Stomach smooth muscle (tissue), 2 donors: ENCODE data around the gene DMRTB1.

ENCODE experiments used
- H3K27ac ChIP-seq: one replicate; pipeline ENCODE4 v1.7.0; 2013; ENCODE audit warnings: mild to moderate bottlenecking, low read length, inconsistent platforms
- H3K27me3 ChIP-seq, 2 donors: one replicate each; pipeline ENCODE4 v1.7.0; 2013; ENCODE audit warnings: low read length in 2 of 2; ENCODE audit not compliant: insufficient read depth in 2 of 2, control insufficient read depth in 1 of 2
- H3K36me3 ChIP-seq, 2 donors: one replicate each; pipeline ENCODE4 v1.7.0; 2013; ENCODE audit warnings: low read length in 2 of 2; ENCODE audit not compliant: control insufficient read depth in 2 of 2, insufficient read depth in 2 of 2
- H3K4me1 ChIP-seq: one replicate; pipeline ENCODE4 v1.7.0; 2013; ENCODE audit warnings: low read length; ENCODE audit not compliant: control insufficient read depth, insufficient read depth
- H3K4me3 ChIP-seq, 2 donors: one replicate each; pipeline ENCODE4 v1.7.0; 2013; ENCODE audit warnings: low read length in 2 of 2
- H3K9ac ChIP-seq, 2 donors: one replicate each; pipeline ENCODE4 v1.7.0; 2013; ENCODE audit warnings: low read length in 2 of 2, mild to moderate bottlenecking in 1 of 2
- H3K9me3 ChIP-seq, 2 donors: one replicate each; pipeline ENCODE4 v1.7.0; 2013; ENCODE audit warnings: low read length in 2 of 2; ENCODE audit not compliant: control insufficient read depth in 2 of 2
- donor health status: healthy.
- donor health status: Pancreatic carcinoma.

DMRTB1 gene

GRCh38 chr1:53435151-53435550 is 24.0 kb upstream of the DMRTB1 start:
- Histone ChIP-seq H3K27ac (no peak overlapping the region), H3K27me3 (peaks cover 3 to 4% of the 10 kb centered on the region in 2 donors), H3K9ac (no peak overlapping the region), H3K4me1 (no peaks in the 10 kb centered on the region), H3K4me3 (no peak overlapping the region), H3K36me3 (no peaks in the 10 kb centered on the region), H3K9me3 (no peaks in the 10 kb centered on the region)

- Histone ChIP-seq H3K9me3 (no peaks in the 10 kb centered on the region), H3K4me1 (no peaks in the 10 kb centered on the region), H3K9ac (no peak overlapping the region), H3K27ac (no peak overlapping the region), H3K36me3 (no peaks in the 10 kb centered on the region), H3K27me3 (peaks cover 2 to 3% of the 10 kb centered on the region in 2 donors), H3K4me3 (no peak overlapping the region)
Measured at GRCh38 chr1:53438427-53439336, 20.5 kb upstream of the DMRTB1 start.

DNA sequence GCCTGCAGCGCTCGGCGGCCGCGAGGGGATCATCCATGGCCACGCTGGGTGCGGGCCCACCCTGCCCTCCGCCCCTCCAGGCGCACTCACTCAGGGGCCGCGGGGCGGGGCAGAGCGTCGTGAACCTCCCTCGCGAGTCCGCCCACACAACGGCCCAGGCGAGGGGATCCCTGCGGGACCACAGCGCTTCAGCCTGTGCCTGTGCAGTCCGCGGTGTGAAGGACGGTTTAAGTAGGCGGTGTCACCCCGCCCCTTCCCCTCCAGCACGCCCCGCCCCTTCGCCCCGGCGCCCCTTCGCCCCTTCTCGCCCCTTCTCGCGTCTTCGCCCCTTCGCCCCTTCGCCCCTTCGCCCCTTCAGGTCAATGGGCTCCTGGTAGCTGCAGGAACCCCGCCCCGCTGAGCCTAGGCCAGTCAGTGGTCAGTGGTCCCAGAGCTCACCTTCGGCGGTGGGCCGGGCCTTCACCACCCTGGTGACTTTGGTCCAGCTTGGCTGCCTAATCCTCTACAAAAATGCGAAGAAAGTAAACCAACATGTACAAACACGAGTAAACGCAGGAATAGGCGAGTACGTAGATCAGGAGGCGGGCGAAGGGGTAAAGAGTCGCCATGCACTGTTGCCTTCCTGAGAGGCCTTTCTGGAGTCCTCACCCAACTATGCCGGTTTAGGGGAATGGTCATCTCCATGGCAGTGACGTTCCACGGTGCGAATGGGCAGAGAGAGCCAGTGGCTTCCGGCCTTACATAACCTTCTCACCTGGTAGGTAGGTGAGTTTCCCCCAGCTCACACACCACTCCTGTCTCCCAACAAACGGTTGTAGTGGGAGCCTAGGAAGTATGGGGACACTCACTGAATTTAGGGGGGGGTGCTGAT is 19.6 kb upstream of the DMRTB1 start:
- Histone ChIP-seq H3K27me3 (peaks cover 0 to 2% of the 10 kb centered on the region in 2 donors), H3K36me3 (no peaks in the 10 kb centered on the region), H3K9ac (no peak overlapping the region), H3K27ac (no peak overlapping the region), H3K4me3 (no peak overlapping the region), H3K9me3 (no peaks in the 10 kb centered on the region), H3K4me1 (no peaks in the 10 kb centered on the region)

DNA sequence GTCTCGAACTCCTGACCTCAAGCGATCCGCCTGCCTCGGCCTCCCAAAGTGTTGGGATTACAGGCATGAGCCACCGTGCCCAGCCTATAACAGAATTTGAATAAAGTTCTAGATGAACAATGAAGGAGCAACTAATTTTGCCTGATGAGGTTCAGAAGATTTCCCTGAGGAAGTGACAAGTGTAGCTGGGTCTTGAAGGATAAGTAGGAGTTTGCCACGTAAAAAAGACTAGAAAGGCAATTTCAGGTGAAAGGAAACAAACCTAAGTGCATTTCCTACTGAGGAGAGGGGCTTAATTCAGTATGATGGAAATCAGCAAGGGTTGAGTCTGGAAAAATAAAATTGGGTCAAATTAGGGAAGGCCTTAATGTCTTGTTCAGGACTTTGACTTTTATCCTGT is 18.6 kb upstream of the DMRTB1 start:
- no peaks in the 10 kb centered on the region for H3K36me3 ChIP-seq

GRCh38 chr1:53442299-53442698 is 16.9 kb upstream of the DMRTB1 start:
- Histone ChIP-seq H3K36me3 (no peaks in the 10 kb centered on the region), H3K27ac (no peak overlapping the region), H3K4me1 (no peaks in the 10 kb centered on the region), H3K9me3 (no peaks in the 10 kb centered on the region), H3K27me3 (no peaks in the 10 kb centered on the region), H3K4me3 (no peak overlapping the region), H3K9ac (no peak overlapping the region)

More for the DNA sequence above, 18.6 kb upstream of the DMRTB1 start:
- H3K27me3 ChIP-seq: peaks cover 0 to 2% of the 10 kb centered on the region in 2 donors
- H3K9me3 ChIP-seq: no peaks in the 10 kb centered on the region
- H3K9ac ChIP-seq: no peak overlapping the region
- no peak overlapping the region for H3K27ac ChIP-seq
- H3K4me1 ChIP-seq: no peaks in the 10 kb centered on the region
- H3K4me3 ChIP-seq: no peak overlapping the region

GRCh38 chr1:53446051-53446450 is 13.1 kb upstream of the DMRTB1 start:
- Histone ChIP-seq H3K27me3 (peaks cover 0 to 3% of the 10 kb centered on the region in 2 donors), H3K4me3 (no peak overlapping the region), H3K36me3 (no peaks in the 10 kb centered on the region), H3K9me3 (no peaks in the 10 kb centered on the region), H3K9ac (no peak overlapping the region), H3K4me1 (no peaks in the 10 kb centered on the region), H3K27ac (no peak overlapping the region)

DNA sequence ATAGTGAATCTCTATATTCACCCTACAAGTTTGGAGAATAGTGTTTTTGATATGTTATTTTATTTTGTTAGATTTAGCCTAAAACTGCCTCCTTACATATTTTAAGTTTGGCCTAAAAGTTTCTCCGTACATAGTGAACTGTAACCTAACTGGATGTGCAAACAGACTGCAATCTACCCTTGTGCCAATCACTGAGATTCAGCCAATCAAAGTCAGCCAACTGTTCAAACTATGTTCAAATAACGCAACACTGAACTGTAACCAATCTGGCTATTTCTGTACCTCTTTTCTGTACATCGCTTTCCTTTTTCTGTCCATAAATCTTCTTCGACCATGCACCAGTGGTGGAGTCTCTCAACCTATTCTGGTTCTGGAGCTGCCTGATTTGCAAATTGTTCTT is 11.8 kb upstream of the DMRTB1 start:
- no peaks in the 10 kb centered on the region for H3K4me1 ChIP-seq
- H3K27me3 ChIP-seq: peaks cover 0 to 3% of the 10 kb centered on the region in 2 donors
- no peaks in the 10 kb centered on the region for H3K36me3 ChIP-seq
- no peak overlapping the region for H3K27ac ChIP-seq
- H3K4me3 ChIP-seq: no peak overlapping the region
- H3K9ac ChIP-seq: no peak overlapping the region
- H3K9me3 ChIP-seq: no peaks in the 10 kb centered on the region

- Histone ChIP-seq H3K27me3 (peaks cover 0 to 3% of the 10 kb centered on the region in 2 donors), H3K4me1 (no peaks in the 10 kb centered on the region), H3K27ac (no peak overlapping the region), H3K9ac (no peak overlapping the region), H3K9me3 (no peaks in the 10 kb centered on the region), H3K36me3 (no peaks in the 10 kb centered on the region), H3K4me3 (no peak overlapping the region)
Measured at GRCh38 chr1:53448241-53448841, 10.9 kb upstream of the DMRTB1 start.

DNA sequence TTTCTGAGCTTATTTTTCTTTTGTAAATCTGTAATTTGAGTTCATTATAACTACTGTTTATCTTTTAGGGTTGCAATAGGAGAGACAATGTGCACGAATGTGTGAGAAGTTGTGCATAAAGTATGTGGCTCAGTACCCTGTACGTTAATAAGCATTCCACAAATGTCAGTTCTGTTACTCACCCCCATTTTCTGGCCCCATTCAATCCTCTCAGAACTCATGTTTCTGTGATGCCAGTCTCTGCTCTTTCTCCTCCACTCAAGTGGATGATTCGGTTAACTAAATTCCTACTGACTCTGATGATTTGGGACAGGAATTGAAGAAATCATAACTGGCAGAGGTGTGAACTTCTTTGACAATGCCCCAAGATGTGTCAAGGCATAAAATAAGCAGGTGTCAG is 10.2 kb upstream of the DMRTB1 start:
- H3K9me3 ChIP-seq: no peaks in the 10 kb centered on the region
- no peaks in the 10 kb centered on the region for H3K36me3 ChIP-seq
- no peak overlapping the region for H3K9ac ChIP-seq
- no peaks in the 10 kb centered on the region for H3K4me1 ChIP-seq
- peaks cover 0 to 3% of the 10 kb centered on the region in 2 donors for H3K27me3 ChIP-seq
- no peak overlapping the region for H3K4me3 ChIP-seq
- H3K27ac ChIP-seq: no peak overlapping the region

DNA sequence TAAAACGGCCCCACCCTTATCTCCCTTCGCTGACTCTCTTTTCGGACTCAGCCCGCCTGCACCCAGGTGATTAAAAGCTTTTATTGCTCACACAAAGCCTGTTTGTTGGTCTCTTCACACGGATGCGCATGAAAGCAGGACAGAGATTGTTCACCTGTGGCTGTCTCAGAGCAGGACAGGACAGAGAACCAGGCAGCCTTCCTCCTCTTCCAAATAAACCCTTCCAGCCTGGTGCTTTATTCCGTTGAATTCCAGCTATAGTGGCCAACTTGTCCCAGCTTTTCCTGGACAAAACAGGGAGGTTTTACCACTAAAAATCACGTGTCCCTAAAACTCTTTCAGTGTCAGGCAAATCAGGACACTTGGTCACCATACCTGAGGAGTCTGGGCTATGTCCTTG is 9.5 kb upstream of the DMRTB1 start:
- Histone ChIP-seq H3K9ac (no peak overlapping the region), H3K4me3 (no peak overlapping the region), H3K36me3 (no peaks in the 10 kb centered on the region), H3K27ac (no peak overlapping the region), H3K4me1 (no peaks in the 10 kb centered on the region), H3K9me3 (no peaks in the 10 kb centered on the region), H3K27me3 (peaks cover 3% of the 10 kb centered on the region in 2 donors)
